Activated T-helper 1 cell treated with anti-CD3 and anti-CD28 coated beads, Interleukin-2, amount 50 U/mL, for 16 hours (primary cell): ENCODE results near the gene CATSPER1.

Source experiments
- DNase-seq, 2 donors: peaks; one replicate each; pipeline ENCODE4 v3.0.0-alpha.2; 2020; ENCODE audit warnings: low read depth in 1 of 2, low spot score in 1 of 2

CATSPER1 gene

GRCh38 chr11:66026017-66026529 is at the start of gene CATSPER1:
Gene CATSPER1, minus strand, starts transcription at chr11:66026479. Its CDS starts 100 bp downstream, at chr11:66026379.
- DNase-seq = no peak

GRCh38 chr11:66075273-66075672 is 49.0 kb upstream of the CATSPER1 start:
- DNase-seq = no peak

GRCh38 chr11:66073669-66074068 is 47.4 kb upstream of the CATSPER1 start:
- DNase-seq = no peak

GRCh38 chr11:66072518-66072917 is 46.2 kb upstream of the CATSPER1 start:
- DNase-seq = no peak

GRCh38 chr11:66072081-66072480 is 45.8 kb upstream of the CATSPER1 start:
- no peak for DNase-seq

- no peak for DNase-seq
Measured at GRCh38 chr11:66071381-66071801, 45.1 kb upstream of the CATSPER1 start.

- no peak for DNase-seq
Measured at GRCh38 chr11:66070604-66071380, 44.5 kb upstream of the CATSPER1 start.

GRCh38 chr11:66069715-66070603 is 43.7 kb upstream of the CATSPER1 start, which contains the start of gene PACS1:
Gene PACS1, plus strand, starts transcription at chr11:66070272. Its CDS starts 215 bp downstream, at chr11:66070487.
- DNase-seq = peak; percentile 52 to 77

GRCh38 chr11:66068923-66069714 is 42.8 kb upstream of the CATSPER1 start:
- no peak for DNase-seq

- DNase-seq = peak; percentile 61 to 68
Measured at GRCh38 chr11:66068154-66068821, 42.0 kb upstream of the CATSPER1 start.

GRCh38 chr11:66067640-66068039 is 41.4 kb upstream of the CATSPER1 start:
- no peak for DNase-seq

GRCh38 chr11:66066751-66067150 is 40.5 kb upstream of the CATSPER1 start:
- no peak for DNase-seq

GRCh38 chr11:66064571-66064970 is 38.3 kb upstream of the CATSPER1 start:
- DNase-seq = no peak

GRCh38 chr11:66063900-66064299 is 37.6 kb upstream of the CATSPER1 start:
- no peak for DNase-seq

GRCh38 chr11:66062408-66062807 is 36.1 kb upstream of the CATSPER1 start:
- no peak for DNase-seq

GRCh38 chr11:66061268-66061667 is 35.0 kb upstream of the CATSPER1 start:
- DNase-seq = no peak

GRCh38 chr11:66059966-66060680 is 33.8 kb upstream of the CATSPER1 start:
- DNase-seq = no peak

- DNase-seq = no peak
Measured at GRCh38 chr11:66056501-66056900, 30.2 kb upstream of the CATSPER1 start.

GRCh38 chr11:66055021-66055420 is 28.7 kb upstream of the CATSPER1 start:
- DNase-seq = no peak

- DNase-seq = no peak
Measured at GRCh38 chr11:66052664-66052982, 26.3 kb upstream of the CATSPER1 start.
